ENCODE measurements around the gene EXOSC9.

EXOSC9 gene

DNA sequence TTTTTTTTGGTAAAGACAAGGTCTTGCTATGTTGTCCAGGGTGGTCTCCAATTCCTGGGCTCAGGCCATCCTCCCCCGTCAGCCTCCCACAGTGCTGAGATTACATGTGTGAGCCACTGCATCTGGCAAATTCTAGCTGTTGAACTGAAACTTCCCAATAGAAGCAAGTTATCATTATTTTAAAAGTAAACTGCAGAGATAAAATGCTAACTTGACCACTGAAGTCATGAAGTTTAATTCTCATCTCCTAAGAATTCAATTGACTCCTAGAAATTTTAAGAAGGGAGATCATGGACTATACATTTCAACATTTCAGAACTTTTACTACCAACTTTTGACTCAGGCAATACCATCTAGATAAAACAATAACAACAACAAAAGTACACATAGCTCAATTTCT lies 11.7 kb upstream of the EXOSC9 start:
- no peak overlapping the region for H3K4me3 ChIP-seq (replicated peaks; ENCODE audit: low read depth, low read length)
- no peak for TF ChIP-seq CTCF (IDR thresholded peaks at IDR 0.05; ENCODE audit: low read length, missing control alignments)
- no peak for DNase-seq (ENCODE audit: low read depth)

- DNase-seq (ENCODE audit: low read depth), result peak; percentile 79
- no peak overlapping the region for H3K4me3 ChIP-seq (replicated peaks; ENCODE audit: low read depth, low read length)
- no peak for TF ChIP-seq CTCF (IDR thresholded peaks at IDR 0.05; ENCODE audit: low read length, missing control alignments)
These were observed 10.9 kb upstream of the EXOSC9 start for GRCh38 chr4:121789960-121790829.

GRCh38 chr4:121790976-121791375 lies 10.1 kb upstream of the EXOSC9 start:
- TF ChIP-seq CTCF (IDR thresholded peaks at IDR 0.05; ENCODE audit: low read length, missing control alignments), result no peak
- H3K4me3 ChIP-seq (replicated peaks; ENCODE audit: low read depth, low read length), result no peak overlapping the region
- DNase-seq (ENCODE audit: low read depth), result no peak

- H3K4me3 ChIP-seq (replicated peaks; ENCODE audit: low read depth, low read length), result no peak overlapping the region
- peak; percentile 39 for DNase-seq (ENCODE audit: low read depth)
- TF ChIP-seq CTCF (IDR thresholded peaks at IDR 0.05; ENCODE audit: low read length, missing control alignments), result no peak
These were observed 9.6 kb upstream of the EXOSC9 start for GRCh38 chr4:121791481-121791880.

DNA sequence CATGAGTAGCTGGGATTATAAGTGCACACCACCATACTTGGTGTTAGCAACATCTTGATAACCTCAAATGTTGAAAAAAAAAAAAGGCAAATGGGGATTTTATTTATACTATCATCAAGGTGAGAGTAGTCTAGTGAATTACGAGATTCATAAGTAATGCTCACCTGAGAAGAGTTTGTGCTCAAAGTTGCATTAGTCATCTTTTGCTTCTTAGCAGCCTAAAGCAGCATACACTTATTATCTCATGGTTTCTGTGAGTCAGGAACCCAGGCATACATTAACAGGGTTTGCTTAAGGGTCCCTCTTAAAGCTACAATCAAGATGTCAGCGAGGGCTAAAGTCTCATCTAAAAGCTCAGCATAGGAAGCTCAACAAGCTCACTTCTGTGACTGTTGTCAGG lies 8.2 kb upstream of the EXOSC9 start:
- H3K4me3 ChIP-seq (replicated peaks; ENCODE audit: low read depth, low read length), result no peak overlapping the region
- TF ChIP-seq CTCF (IDR thresholded peaks at IDR 0.05; ENCODE audit: low read length, missing control alignments), result no peak
- DNase-seq (ENCODE audit: low read depth), result no peak

GRCh38 chr4:121794505-121795188 lies 6.5 kb upstream of the EXOSC9 start:
- H3K4me3 ChIP-seq (replicated peaks; ENCODE audit: low read depth, low read length), result no peak overlapping the region
- DNase-seq (ENCODE audit: low read depth), result peak; percentile 24
- TF ChIP-seq CTCF (IDR thresholded peaks at IDR 0.05; ENCODE audit: low read length, missing control alignments), result no peak

Data from fibroblast of pulmonary artery (primary cell).